Femur (tissue), 1 donor: Measurements from ENCODE around the gene GNAI2.
"Not testable (repeated sequence)": the region's sequence is repeated elsewhere in the genome, so short reads cannot be mapped to it uniquely, and the experiment has no call there.

Experiments used
- DNase-seq: peaks from one replicate; pipeline ENCODE4 v3.0.0-alpha.2; 2017

The GNAI2 gene

GRCh38 chr3:50205413-50206276 is 30.4 kb upstream of the GNAI2 start:
- DNase-seq = no peak

DNA sequence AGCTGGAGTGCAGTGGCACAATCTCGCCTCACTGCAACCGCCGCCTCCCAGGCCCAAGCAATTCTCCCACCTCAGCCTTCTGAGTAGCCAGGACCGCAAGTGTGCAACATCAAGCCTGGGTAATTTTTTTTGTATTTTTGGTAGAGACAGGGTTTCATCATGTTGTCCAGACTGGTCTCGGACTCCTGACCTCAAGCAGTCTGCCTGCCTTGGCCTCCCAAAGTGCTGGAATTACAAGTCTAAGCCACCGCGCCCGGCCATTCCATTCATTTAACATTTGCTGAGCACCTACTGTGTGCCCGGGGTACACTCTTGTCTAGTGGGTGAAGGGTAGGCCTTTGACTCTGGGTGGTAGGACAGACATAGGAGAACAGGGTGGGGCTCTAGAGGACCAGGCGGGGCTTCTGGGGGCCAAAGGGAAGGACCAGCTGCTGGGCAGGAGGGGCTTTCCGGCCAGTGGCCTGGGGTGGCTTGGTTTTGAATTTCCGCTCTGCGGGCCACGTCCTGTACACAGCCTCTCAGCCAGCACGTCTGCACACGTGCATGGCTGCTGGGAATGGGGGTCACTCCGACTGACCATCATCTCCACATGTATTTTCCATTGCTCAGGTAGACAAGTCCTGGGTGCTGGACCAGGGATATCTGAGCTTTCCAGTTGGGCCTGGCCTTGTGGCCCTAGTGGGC is 28.5 kb upstream of the GNAI2 start:
- DNase-seq = no peak

GRCh38 chr3:50208677-50209344 is 27.2 kb upstream of the GNAI2 start:
- no peak for DNase-seq

- DNase-seq = no peak
These were observed 25.9 kb upstream of the GNAI2 start for GRCh38 chr3:50210176-50210509.

- no peak for DNase-seq
These were observed 25.3 kb upstream of the GNAI2 start for GRCh38 chr3:50210510-50211367.

DNA sequence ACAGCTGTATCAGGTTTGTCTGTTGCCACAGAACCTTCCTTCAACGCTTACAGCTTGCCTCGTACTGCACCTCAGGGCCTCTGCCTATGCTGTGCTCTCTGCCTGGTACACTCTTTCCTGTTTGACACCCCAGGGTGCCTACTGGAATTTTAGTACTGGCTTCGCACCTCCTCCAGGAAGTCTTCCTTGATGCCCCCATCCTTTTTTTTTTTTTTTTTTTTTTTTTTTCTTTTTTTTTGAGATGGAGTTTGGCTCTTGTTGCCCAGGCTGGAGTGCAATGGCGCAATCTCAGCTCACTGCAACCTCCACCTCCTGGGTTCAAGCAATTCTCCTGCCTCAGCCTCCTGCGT is 24.7 kb upstream of the GNAI2 start:
- DNase-seq = not testable (repeated sequence)

- no peak for DNase-seq
These were observed 24.1 kb upstream of the GNAI2 start for GRCh38 chr3:50211930-50212329.

- no peak for DNase-seq
These were observed 23.5 kb upstream of the GNAI2 start for GRCh38 chr3:50212502-50212901.

DNA sequence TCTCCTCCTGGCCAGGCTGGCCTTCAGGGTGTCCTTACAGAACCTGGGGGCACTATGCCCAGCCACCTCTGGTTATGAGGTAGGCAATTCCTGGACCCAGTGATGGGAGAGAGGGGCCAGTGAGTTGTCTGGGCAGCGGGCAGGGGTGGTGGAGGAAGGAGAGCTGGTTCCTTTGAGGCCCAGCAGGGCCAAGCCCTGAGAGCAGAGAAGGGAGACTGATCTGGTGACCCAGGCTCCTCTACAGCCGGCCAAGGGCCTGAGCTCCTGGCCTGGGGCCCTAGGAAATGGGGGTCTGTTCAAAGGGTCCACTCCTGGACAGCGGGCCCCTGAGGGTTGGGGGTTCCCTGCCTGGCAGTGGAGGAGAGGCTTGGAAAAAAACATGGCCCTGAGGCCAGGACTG is 23.0 kb upstream of the GNAI2 start:
- DNase-seq = no peak

DNA sequence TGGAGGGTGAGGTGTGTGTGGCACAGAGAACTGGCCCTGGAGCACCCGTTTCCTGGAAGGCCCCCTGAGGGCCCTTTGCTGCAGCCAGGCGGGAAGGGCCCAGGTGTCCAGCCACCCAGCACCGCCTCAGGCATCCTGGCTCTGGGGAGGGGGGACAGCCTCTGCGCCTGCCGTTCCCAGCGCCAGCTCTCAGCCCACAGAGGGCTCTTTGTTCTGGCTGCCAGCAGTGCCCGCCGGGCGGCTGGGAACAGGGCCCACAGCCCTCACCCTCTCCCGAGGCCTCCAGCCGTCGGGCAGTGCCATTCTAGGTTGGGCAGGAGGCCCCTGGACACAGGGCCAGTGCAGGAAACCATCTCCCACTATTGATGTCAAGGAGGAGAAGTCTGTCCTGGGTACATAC is 22.6 kb upstream of the GNAI2 start:
- DNase-seq = peak; percentile 55

DNA sequence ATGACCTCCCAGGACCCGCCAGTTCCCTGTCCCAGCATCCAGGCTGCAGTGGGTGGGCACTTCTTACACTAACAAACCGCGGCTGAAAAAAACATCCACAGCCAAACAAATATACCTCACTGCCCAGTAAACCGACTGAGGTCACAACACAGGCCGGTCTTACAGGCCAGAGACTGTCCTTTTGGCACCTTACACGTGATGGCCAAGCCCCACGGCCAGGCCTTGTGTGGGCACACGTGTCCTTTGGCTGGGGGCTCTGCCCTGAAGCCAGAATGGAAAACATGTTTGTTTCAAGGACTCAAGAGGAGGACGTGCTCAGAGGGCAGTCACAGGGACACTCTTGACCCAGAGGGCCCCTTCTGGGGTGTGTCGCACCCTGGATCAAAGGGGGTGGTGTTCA is 21.2 kb upstream of the GNAI2 start:
- no peak for DNase-seq

DNA sequence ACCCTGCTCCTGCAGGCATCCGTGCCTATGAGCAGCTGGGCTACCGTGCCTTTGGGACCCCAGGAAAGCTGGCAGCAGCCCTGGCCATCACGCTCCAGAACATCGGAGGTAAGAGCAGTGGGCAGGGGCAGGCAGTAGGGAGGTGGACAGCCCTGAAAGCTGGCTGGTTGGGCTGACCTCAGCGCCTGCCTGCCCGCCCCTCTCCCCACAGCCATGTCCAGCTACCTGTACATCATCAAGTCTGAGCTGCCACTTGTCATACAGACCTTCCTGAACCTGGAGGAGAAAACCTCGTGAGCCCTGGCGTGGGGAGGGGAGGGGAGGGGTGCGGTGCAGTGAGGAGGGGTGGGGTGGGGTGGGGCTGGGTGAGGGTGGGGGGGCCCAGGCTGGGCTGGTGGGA is 20.5 kb upstream of the GNAI2 start:
- no peak for DNase-seq

DNA sequence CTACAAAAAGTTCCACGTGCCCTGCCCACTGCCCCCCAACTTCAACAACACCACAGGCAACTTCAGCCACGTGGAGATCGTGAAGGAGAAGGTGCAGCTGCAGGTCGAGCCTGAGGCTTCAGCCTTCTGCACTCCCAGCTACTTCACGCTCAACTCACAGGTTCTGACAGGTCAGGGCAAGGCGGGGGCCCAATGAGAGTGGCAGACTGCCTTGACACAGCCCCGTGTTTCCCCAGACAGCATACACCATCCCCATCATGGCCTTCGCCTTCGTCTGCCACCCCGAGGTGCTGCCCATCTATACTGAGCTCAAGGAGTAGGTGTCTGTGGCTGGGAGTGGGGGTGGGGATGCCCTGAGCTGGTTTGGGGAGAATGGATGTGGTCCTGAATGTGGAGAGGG is 18.3 kb upstream of the GNAI2 start:
- no peak for DNase-seq

DNA sequence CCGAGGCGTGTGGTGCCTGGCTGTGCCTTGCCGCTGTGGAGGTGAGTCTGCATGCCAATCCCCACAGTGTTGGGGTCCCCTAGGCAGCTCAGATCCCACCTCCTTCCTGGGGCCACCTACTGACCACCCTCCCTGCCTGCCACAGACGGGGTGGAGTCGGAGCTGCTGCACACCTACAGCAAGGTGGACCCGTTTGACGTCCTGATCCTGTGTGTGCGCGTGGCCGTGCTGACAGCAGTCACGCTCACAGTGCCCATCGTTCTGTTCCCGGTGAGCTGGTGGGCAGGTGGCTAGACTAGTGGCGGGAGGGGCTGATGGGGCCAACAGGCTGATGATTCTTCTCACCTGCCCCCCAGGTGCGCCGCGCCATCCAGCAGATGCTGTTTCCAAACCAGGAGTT is 17.6 kb upstream of the GNAI2 start:
- DNase-seq = no peak

DNA sequence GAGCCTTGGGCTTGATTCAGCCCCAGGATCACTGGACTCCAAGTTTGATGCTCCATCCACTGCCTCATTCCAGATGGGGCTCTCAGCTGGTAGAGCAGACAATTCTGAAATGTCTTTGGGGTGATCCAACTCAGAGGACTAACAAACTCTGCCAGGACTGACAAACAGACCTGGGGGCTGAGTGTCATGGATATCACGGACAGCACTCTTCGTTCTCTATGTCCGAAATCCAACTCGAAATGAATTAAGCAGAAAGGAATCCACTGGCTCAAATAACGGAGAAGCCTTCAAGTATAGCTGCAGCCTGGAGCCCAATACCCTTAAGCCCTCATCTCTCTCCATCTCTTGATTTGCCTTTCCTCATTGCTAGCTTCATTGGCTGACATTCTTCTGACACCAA is 16.7 kb upstream of the GNAI2 start:
- no peak for DNase-seq

DNA sequence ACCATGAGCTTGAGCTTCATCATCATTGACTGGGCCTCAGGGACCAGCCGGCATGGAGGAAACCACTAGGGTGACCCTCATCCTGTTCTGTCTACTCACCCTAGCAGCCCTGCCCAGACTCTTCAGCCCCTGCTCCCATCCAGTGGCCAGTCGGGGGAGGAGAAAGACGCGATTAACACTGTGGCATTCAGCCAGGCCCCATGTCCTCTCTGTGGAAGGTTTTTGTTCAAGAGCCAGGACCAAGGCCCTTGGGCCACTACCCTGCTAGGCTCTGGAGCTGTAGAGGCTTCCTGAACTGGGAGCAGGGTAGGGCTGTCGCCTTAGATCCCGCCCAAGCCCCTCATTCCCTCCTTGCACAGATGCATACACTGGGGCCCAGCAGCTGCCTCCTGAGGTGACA is 15.9 kb upstream of the GNAI2 start:
- DNase-seq = no peak

DNA sequence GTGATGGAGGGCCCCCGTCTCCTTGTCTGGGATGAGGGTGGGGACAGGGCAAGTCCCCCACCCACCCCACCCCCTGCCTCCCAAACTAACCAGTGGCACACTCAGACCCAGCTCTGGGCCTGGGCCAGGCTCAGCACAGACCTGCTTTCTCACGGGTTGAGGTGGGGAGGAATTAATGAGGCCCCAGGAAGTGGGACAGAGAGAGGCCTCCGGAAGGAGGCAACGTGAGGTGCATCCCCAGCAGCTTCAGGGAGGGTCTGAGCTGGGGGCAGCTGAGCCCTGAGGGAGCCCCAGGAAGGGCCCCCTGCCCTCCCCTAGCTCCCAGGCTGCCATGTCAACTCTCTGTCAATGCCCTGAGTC is 15.0 kb upstream of the GNAI2 start:
- DNase-seq = no peak

DNA sequence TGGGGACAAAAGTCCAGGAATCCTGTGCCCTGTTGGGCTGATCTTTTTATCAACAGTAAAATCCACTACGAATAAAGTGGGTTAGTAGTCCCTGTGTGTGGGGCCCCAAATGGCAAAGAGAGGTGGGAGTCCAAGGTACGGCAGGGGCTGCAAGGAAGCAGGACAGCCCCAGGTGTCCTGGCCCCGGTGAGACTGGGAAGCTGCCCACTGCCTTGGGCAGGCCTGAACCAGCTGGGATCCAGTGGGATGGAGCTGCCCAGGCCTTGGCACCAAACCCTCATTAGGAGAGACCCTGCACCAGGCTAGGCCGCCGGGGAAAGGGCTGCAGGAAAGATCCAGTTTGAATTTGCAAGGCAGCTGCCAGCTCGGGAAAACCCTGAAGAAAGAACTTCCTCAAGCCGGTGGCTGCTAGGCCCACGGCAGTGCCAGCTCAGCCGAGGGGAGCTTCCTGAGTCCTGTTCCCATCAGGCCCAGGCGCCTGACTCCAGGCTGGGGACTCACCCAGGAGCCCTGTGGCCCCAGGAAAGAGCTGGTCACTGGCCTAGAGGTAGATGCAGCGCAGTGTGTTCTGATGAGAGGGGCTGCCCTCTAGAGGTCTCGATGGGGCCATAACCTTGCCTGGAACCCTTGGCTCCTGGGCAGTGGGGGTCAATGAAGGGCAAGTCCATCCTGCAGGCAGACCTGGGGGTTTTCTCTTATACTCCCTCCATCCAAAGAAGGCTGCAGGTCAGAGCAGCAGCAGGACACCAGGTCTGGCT is 14.4 kb upstream of the GNAI2 start:
- DNase-seq = no peak

GRCh38 chr3:50222169-50222528 is 13.9 kb upstream of the GNAI2 start:
- no peak for DNase-seq

DNA sequence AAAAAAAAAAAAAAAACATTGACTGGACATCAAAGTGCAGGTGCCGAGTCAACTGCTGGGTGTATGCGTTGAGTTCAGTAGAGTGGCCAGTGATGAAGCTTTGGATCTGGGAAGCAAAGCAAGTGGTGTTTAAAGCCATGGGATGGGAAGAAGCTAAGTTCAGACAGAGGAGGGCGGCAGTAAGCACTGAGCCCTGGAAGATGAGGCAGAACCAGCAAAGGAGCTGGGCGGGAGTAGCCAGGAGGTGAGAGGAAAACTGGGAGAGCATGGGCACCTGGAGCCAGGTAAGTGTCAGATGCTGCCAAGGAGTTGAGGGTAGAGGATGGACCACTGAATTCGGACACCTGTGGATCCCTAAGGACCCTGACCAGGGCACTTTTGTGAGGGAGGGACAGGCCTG is 11.4 kb upstream of the GNAI2 start:
- DNase-seq = no peak

DNA sequence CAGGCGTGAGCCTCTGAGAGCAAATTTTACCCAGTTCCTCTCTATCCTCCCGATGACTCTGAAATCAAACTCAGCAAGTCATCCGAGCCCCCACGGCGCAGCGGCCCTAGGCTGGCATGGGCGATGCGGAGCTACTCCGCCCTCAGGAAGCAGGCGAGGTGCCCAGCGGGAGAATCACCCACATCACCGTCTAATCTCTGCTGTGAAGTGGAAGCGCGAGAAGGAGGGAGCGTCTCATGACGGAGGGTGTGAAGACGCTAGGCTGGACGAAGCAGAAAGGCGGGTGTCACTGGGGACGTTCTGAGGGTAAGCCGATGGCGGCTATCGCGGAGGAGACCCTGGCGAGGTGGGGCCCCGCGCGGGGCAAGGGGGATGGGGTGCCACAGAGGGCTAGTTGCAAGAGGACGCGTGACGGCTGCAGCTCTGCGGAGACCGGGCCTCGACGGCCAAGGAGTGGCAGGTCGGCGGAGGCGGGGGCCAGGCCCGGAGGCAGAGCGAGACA is 9.1 kb upstream of the GNAI2 start:
- peak; percentile 68 for DNase-seq

DNA sequence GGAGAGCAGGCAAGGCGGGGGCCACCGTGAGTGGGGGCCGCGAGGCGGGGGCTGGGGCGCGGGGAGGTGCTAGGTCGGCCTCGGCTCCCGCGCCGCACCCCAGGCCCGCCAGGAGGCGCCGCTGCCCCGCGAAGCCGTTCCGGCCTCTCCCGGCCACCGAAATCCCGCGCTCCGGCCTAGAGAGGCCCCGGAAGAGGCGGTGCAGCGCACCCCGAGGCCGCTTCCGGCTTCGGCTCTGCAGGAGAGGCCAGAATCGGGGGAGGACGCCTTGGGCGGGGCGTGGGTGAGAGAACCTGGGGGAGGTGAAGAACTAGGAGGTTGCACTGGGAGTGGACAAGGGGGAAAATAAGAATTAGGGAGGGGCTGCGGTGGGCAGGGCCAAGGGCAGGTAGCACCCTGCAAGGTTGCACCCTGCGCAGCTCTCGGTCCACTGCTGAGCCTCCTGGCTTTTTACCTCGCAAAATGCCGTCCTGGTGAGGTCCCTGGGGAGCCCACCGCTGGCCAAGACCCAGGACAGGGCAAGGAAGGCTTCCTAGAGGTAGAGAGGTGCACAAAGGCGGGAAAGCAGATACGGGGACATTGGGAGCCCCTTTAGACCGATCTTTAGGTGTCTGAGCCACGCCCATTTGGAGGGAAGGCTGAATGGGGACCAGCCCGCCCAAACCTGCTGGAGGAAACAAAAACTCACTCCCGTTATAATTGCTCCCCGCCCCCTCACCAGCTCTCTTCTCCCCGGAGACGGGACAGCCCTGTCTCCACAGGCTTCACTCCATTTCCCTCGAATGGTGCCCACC is 8.4 kb upstream of the GNAI2 start:
- DNase-seq = peak; percentile 95
